GM12878 (cell line): ENCODE measurements around the gene ZNF574. TPM values are rescaled to one million over a fixed set of nuclear protein-coding genes. Genes with fewer than 3 reads are reported as not detected.

Source experiments
- FOXK2 ChIP-seq: fragments of 450-650 bp; IDR thresholded peaks from 2 replicates; pipeline ENCODE4 v1.6.1; 2017; ENCODE audit warnings: mild to moderate bottlenecking, moderate library complexity
- NRF1 ChIP-seq: conservative IDR thresholded peaks from 2 replicates; pipeline ENCODE4 v1.6.1; 2011; ENCODE audit warnings: mild to moderate bottlenecking, low read depth, low read length, improper control_type of control experiment
- USF1 ChIP-seq: IDR thresholded peaks from 2 replicates; pipeline ENCODE4 v1.6.1; 2011; ENCODE audit warnings: borderline replicate concordance, low read depth, mild to moderate bottlenecking, moderate library complexity, mixed read lengths, low read length; ENCODE audit not compliant: insufficient read depth; ENCODE audit errors: extremely low read length
- ZNF274 ChIP-seq: IDR thresholded peaks from one replicate; pipeline ENCODE4 v1.8.0; 2011; ENCODE audit not compliant: insufficient read length, insufficient read depth
- ZNF592 ChIP-seq: fragments of 450-650 bp; IDR thresholded peaks from 2 replicates; pipeline ENCODE4 v1.6.1; 2017; ENCODE audit warnings: mild to moderate bottlenecking, moderate library complexity
- polyA plus RNA-seq, 11 experiments: library from polyadenylated mRNA; depleted of rRNA in 4 of 11; unstranded in 6 of 11; stranded (reverse) in 5 of 11; fragments of >200 nt; fragmentation: Nextera tagmentation in 4 of 11; fragmentation: Illumina TruSeq in 1 of 11; extraction: Ambion mirVana in 4 of 11; extraction: Trizol in 1 of 11; gene quantifications; 1 replicate in 1 of 11; 2 replicates in 10 of 11; pipeline versions ENCODE4 v1.2.1 to v1.2.3, GENCODE V29; 2011 to 2016; ENCODE audit warnings: inconsistent platforms in 2 of 11, missing spikeins in 2 of 11, low read depth in 1 of 11
- total RNA-seq, 4 experiments: library from RNA; depleted of rRNA in 3 of 4; stranded (reverse); fragments of >200 nt in 3 of 4; fragmentation: Illumina TruSeq in 1 of 4; extraction: Trizol in 1 of 4; gene quantifications; 2 replicates each; pipeline versions ENCODE4 v1.2.1 to v1.2.3, GENCODE V29; 2013 to 2021
- TF ChIP-seq, protein P1 (sequence below): fragments of 450-650 bp; IDR thresholded peaks from 2 replicates; pipeline ENCODE4 v1.6.1; 2016; ENCODE audit warnings: mild to moderate bottlenecking, moderate library complexity, borderline replicate concordance

ZNF574 gene
- total and polyA plus RNA-seq, 10 of the 15 experiments (the other 5 are each of a cell fraction or from before 2014, with no cell fraction given) = 0.32 to 25.6 (median 11.4) TPM

- TF ChIP-seq, protein P1, sequence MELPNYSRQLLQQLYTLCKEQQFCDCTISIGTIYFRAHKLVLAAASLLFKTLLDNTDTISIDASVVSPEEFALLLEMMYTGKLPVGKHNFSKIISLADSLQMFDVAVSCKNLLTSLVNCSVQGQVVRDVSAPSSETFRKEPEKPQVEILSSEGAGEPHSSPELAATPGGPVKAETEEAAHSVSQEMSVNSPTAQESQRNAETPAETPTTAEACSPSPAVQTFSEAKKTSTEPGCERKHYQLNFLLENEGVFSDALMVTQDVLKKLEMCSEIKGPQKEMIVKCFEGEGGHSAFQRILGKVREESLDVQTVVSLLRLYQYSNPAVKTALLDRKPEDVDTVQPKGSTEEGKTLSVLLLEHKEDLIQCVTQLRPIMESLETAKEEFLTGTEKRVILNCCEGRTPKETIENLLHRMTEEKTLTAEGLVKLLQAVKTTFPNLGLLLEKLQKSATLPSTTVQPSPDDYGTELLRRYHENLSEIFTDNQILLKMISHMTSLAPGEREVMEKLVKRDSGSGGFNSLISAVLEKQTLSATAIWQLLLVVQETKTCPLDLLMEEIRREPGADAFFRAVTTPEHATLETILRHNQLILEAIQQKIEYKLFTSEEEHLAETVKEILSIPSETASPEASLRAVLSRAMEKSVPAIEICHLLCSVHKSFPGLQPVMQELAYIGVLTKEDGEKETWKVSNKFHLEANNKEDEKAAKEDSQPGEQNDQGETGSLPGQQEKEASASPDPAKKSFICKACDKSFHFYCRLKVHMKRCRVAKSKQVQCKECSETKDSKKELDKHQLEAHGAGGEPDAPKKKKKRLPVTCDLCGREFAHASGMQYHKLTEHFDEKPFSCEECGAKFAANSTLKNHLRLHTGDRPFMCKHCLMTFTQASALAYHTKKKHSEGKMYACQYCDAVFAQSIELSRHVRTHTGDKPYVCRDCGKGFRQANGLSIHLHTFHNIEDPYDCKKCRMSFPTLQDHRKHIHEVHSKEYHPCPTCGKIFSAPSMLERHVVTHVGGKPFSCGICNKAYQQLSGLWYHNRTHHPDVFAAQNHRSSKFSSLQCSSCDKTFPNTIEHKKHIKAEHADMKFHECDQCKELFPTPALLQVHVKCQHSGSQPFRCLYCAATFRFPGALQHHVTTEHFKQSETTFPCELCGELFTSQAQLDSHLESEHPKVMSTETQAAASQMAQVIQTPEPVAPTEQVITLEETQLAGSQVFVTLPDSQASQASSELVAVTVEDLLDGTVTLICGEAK = no peak
- TF ChIP-seq ZNF592 (no peak), NRF1 (no peak), ZNF274 (no peak), USF1 (no peak), FOXK2 (no peak)
These were observed 37.3 kb upstream of the ZNF574 start (continued) for GRCh38 chr19:42038666-42039065.
